ENCODE results near the gene MPPED1. TPM values are rescaled to one million over a fixed set of nuclear protein-coding genes. Genes with fewer than 3 reads are reported as not detected.

MPPED1 gene
- total RNA-seq, 1 experiment from 2014 or later: 0.28 TPM

GRCh38 chr22:43483266-43483665 is 71.5 kb downstream of the MPPED1 start:
- no peak overlapping the region for H2BK15ac ChIP-seq (ENCODE audit: low read depth, low read length)
- H3K56ac ChIP-seq (ENCODE audit: insufficient read length, low read depth, low read length): no peak overlapping the region
- DNase-seq: no peak
- no peak overlapping the region for H2AK5ac ChIP-seq (ENCODE audit: insufficient read length, low read length)
- no peak overlapping the region for H2BK120ac ChIP-seq (ENCODE audit: low read depth, low read length, poor library complexity, severe bottlenecking)
- H3K14ac ChIP-seq (ENCODE audit: insufficient read depth, low read length): no peak overlapping the region
- H4K5ac ChIP-seq (ENCODE audit: insufficient read length, low read depth, low read length): no peak overlapping the region
- TF ChIP-seq CTCF (conservative IDR thresholded peaks at IDR 0.05): no peak
- peaks cover 9% of the 10 kb centered on the region for H3K27me3 Mint-ChIP-seq (ENCODE audit: low read depth)
- H2BK20ac ChIP-seq (ENCODE audit: low read depth, low read length, poor library complexity, severe bottlenecking): no peak overlapping the region
- H3K23ac ChIP-seq (ENCODE audit: insufficient read length, low read depth, low read length): no peak overlapping the region
- H3K4me1 ChIP-seq (ENCODE audit: insufficient read depth, low read length): no peaks in the 10 kb centered on the region
- H4K20me1 ChIP-seq (ENCODE audit: control insufficient read depth, insufficient read depth, insufficient read length): no peaks in the 10 kb centered on the region
- H3K4me3 Mint-ChIP-seq: no peak overlapping the region
- H2BK5ac ChIP-seq (ENCODE audit: insufficient read length, low read length): no peak overlapping the region
- no peaks in the 10 kb centered on the region for H3K9me3 Mint-ChIP-seq
- no peak overlapping the region for H3K9ac ChIP-seq (ENCODE audit: extremely low read depth, insufficient read length, low read length)
- no peaks in the 10 kb centered on the region for H3K27me3 ChIP-seq (ENCODE audit: insufficient read depth, low read length)
- H3K9me3 ChIP-seq (ENCODE audit: control insufficient read depth, low read depth, low read length): no peaks in the 10 kb centered on the region
- no peak overlapping the region for H2AFZ ChIP-seq (ENCODE audit: low read length)
- WGBS (ENCODE audit: extremely low coverage, insufficient read length, low lambda C conversion rate): no CpG with 5 or more reads among the region's 13 CpGs
- H3K36me3 Mint-ChIP-seq (ENCODE audit: insufficient read depth in 1 of 3, low read depth in 3 of 3): no peaks in the 10 kb centered on the region
- peaks cover 11 to 14% of the 10 kb centered on the region in 2 experiments for H3K4me1 Mint-ChIP-seq
- no peaks in the 10 kb centered on the region for H3K79me1 ChIP-seq (ENCODE audit: insufficient read depth, low read depth, low read length, poor library complexity, severe bottlenecking)
- no peaks in the 10 kb centered on the region for H3K23me2 ChIP-seq (ENCODE audit: insufficient read length, low read depth, low read length, poor library complexity, severe bottlenecking)
- no peaks in the 10 kb centered on the region for H3K79me2 ChIP-seq (ENCODE audit: insufficient read depth, low read length)
- no peak overlapping the region for H2BK12ac ChIP-seq (ENCODE audit: insufficient read length, low read depth, low read length)
- no peak overlapping the region for H3K18ac ChIP-seq (ENCODE audit: insufficient read length, low read depth, low read length)
- H4K8ac ChIP-seq (replicated peaks; ENCODE audit: insufficient read length, low read depth, low read length): no peak overlapping the region
- H4K91ac ChIP-seq (ENCODE audit: insufficient read length, low read depth, low read length): no peak overlapping the region
- no peak overlapping the region for H3K27ac ChIP-seq (ENCODE audit: insufficient read length, low read depth, low read length)
- H3T11ph ChIP-seq (ENCODE audit: low read length): no peak overlapping the region
- no peak overlapping the region for H3K4ac ChIP-seq (ENCODE audit: low read depth, low read length)
- H3K27ac Mint-ChIP-seq: no peak overlapping the region
- no peak overlapping the region for H3K4me2 ChIP-seq (ENCODE audit: insufficient read depth, insufficient read length, low read length)

Measured in H9 (cell line).